T-helper 2 cell treated with Interferon-gamma antibody and Interleukin-4, amounts not matched to agents 5 μg/mL and 100 μg/mL, for 36 hours (primary cell): ENCODE data around the gene TRIM6.
"Not testable (repeated sequence)": the region's sequence is repeated elsewhere in the genome, so short reads cannot be mapped to it uniquely, and the experiment has no call there.

Experiments used
- DNase-seq: peaks from one replicate; pipeline ENCODE4 v3.0.0; 2021; ENCODE audit warnings: low spot score
- H3K27ac Mint-ChIP-seq: one replicate; pipeline ENCODE4 v1.8.0; 2021; ENCODE audit warnings: mild to moderate bottlenecking, mixed read lengths
- H3K27me3 Mint-ChIP-seq: one replicate; pipeline ENCODE4 v1.8.0; 2021; ENCODE audit warnings: low read depth, mixed read lengths
- H3K36me3 Mint-ChIP-seq: one replicate; pipeline ENCODE4 v1.8.0; 2021; ENCODE audit warnings: low read depth, mixed read lengths
- H3K4me1 Mint-ChIP-seq: one replicate; pipeline ENCODE4 v1.8.0; 2021; ENCODE audit warnings: low read depth, mixed read lengths
- H3K4me3 Mint-ChIP-seq: one replicate; pipeline ENCODE4 v1.8.0; 2022; ENCODE audit warnings: mild to moderate bottlenecking, moderate library complexity, mixed read lengths
- H3K9me3 Mint-ChIP-seq: one replicate; pipeline ENCODE4 v1.8.0; 2021; ENCODE audit warnings: mixed read lengths

Gene TRIM6

GRCh38 chr11:5589906-5590305, 6.5 kb upstream of the TRIM6 start:
- DNase-seq, H3K36me3 Mint-ChIP-seq, H3K27me3 Mint-ChIP-seq, H3K4me3 Mint-ChIP-seq, H3K4me1 Mint-ChIP-seq, H3K27ac Mint-ChIP-seq, H3K9me3 Mint-ChIP-seq: not testable (repeated sequence)

- no peaks in the 10 kb centered on the region for H3K27me3 Mint-ChIP-seq
- no peaks in the 10 kb centered on the region for H3K9me3 Mint-ChIP-seq
- DNase-seq = no peak
- no peak overlapping the region for H3K4me3 Mint-ChIP-seq
- H3K27ac Mint-ChIP-seq = no peak overlapping the region
- peaks cover 4% of the 10 kb centered on the region for H3K4me1 Mint-ChIP-seq
- no peaks in the 10 kb centered on the region for H3K36me3 Mint-ChIP-seq
Measured at GRCh38 chr11:5591613-5592012, 4.8 kb upstream of the TRIM6 start.

- no peaks in the 10 kb centered on the region for H3K36me3 Mint-ChIP-seq
- peaks cover 5% of the 10 kb centered on the region for H3K4me1 Mint-ChIP-seq
- H3K4me3 Mint-ChIP-seq = no peak overlapping the region
- H3K27ac Mint-ChIP-seq = no peak overlapping the region
- H3K9me3 Mint-ChIP-seq = no peaks in the 10 kb centered on the region
- peaks cover 2% of the 10 kb centered on the region for H3K27me3 Mint-ChIP-seq
- DNase-seq = no peak
Measured at GRCh38 chr11:5592615-5593014, 3.8 kb upstream of the TRIM6 start.

GRCh38 chr11:5593146-5593545, 3.3 kb upstream of the TRIM6 start:
- Mint-ChIP-seq H3K4me1 (peaks cover 5% of the 10 kb centered on the region), H3K27me3 (peaks cover 2% of the 10 kb centered on the region), H3K36me3 (no peaks in the 10 kb centered on the region), H3K9me3 (no peaks in the 10 kb centered on the region), H3K4me3 (no peak overlapping the region), H3K27ac (no peak overlapping the region)
- no peak for DNase-seq

- Mint-ChIP-seq H3K36me3 (no peaks in the 10 kb centered on the region), H3K4me3 (no peak overlapping the region), H3K27ac (no peak overlapping the region), H3K4me1 (peaks cover 3% of the 10 kb centered on the region), H3K9me3 (no peaks in the 10 kb centered on the region), H3K27me3 (peaks cover 2% of the 10 kb centered on the region)
- DNase-seq = no peak
Measured at GRCh38 chr11:5597953-5598352, 1.5 kb downstream of the TRIM6 start.

- Mint-ChIP-seq H3K4me3 (no peak overlapping the region), H3K36me3 (no peaks in the 10 kb centered on the region), H3K27ac (no peak overlapping the region), H3K27me3 (peaks cover 2% of the 10 kb centered on the region), H3K9me3 (no peaks in the 10 kb centered on the region), H3K4me1 (peaks cover 3% of the 10 kb centered on the region)
- peak; percentile 39 for DNase-seq
Measured at GRCh38 chr11:5600374-5600851, 4.0 kb downstream of the TRIM6 start.

- H3K27ac Mint-ChIP-seq, H3K27me3 Mint-ChIP-seq, DNase-seq, H3K36me3 Mint-ChIP-seq, H3K9me3 Mint-ChIP-seq, H3K4me1 Mint-ChIP-seq, H3K4me3 Mint-ChIP-seq: not testable (repeated sequence)
Measured at GRCh38 chr11:5602791-5603190, 6.4 kb downstream of the TRIM6 start.

- DNase-seq = no peak
- Mint-ChIP-seq H3K36me3 (no peaks in the 10 kb centered on the region), H3K27me3 (no peaks in the 10 kb centered on the region), H3K4me1 (no peaks in the 10 kb centered on the region), H3K27ac (no peak overlapping the region), H3K4me3 (no peak overlapping the region), H3K9me3 (no peaks in the 10 kb centered on the region)
Measured at GRCh38 chr11:5603326-5603725, 6.9 kb downstream of the TRIM6 start.

GRCh38 chr11:5604896-5605295, 8.5 kb downstream of the TRIM6 start:
- no peaks in the 10 kb centered on the region for H3K36me3 Mint-ChIP-seq
- H3K9me3 Mint-ChIP-seq = no peaks in the 10 kb centered on the region
- H3K27me3 Mint-ChIP-seq = no peaks in the 10 kb centered on the region
- H3K4me3 Mint-ChIP-seq = no peak overlapping the region
- no peak overlapping the region for H3K27ac Mint-ChIP-seq
- DNase-seq = no peak
- H3K4me1 Mint-ChIP-seq = no peaks in the 10 kb centered on the region

- peaks cover 4% of the 10 kb centered on the region for H3K4me1 Mint-ChIP-seq
- no peaks in the 10 kb centered on the region for H3K36me3 Mint-ChIP-seq
- no peaks in the 10 kb centered on the region for H3K27me3 Mint-ChIP-seq
- no peak overlapping the region for H3K27ac Mint-ChIP-seq
- no peak for DNase-seq
- no peak overlapping the region for H3K4me3 Mint-ChIP-seq
- H3K9me3 Mint-ChIP-seq = no peaks in the 10 kb centered on the region
Measured at GRCh38 chr11:5605849-5606248, 9.4 kb downstream of the TRIM6 start.

GRCh38 chr11:5608808-5609207, 12.4 kb downstream of the TRIM6 start:
- Mint-ChIP-seq H3K27ac (no peak overlapping the region), H3K27me3 (no peaks in the 10 kb centered on the region), H3K4me3 (no peak overlapping the region), H3K36me3 (no peaks in the 10 kb centered on the region), H3K4me1 (peaks cover 4% of the 10 kb centered on the region), H3K9me3 (no peaks in the 10 kb centered on the region)
- DNase-seq = no peak

GRCh38 chr11:5610446-5610845, 14.0 kb downstream of the TRIM6 start:
- Mint-ChIP-seq H3K36me3 (no peaks in the 10 kb centered on the region), H3K9me3 (no peaks in the 10 kb centered on the region), H3K27me3 (no peaks in the 10 kb centered on the region), H3K4me1 (peaks cover 4% of the 10 kb centered on the region), H3K4me3 (no peak overlapping the region), H3K27ac (no peak overlapping the region)
- DNase-seq = no peak

GRCh38 chr11:5611627-5612026, 15.2 kb downstream of the TRIM6 start:
- H3K27ac Mint-ChIP-seq = no peak overlapping the region
- peaks cover 4% of the 10 kb centered on the region for H3K4me1 Mint-ChIP-seq
- H3K9me3 Mint-ChIP-seq = no peaks in the 10 kb centered on the region
- no peaks in the 10 kb centered on the region for H3K27me3 Mint-ChIP-seq
- H3K4me3 Mint-ChIP-seq = no peak overlapping the region
- no peaks in the 10 kb centered on the region for H3K36me3 Mint-ChIP-seq
- DNase-seq = no peak

GRCh38 chr11:5618807-5619206, 22.4 kb downstream of the TRIM6 start:
- no peaks in the 10 kb centered on the region for H3K9me3 Mint-ChIP-seq
- H3K27ac Mint-ChIP-seq = no peak overlapping the region
- H3K4me3 Mint-ChIP-seq = no peak overlapping the region
- no peaks in the 10 kb centered on the region for H3K27me3 Mint-ChIP-seq
- H3K36me3 Mint-ChIP-seq = peaks cover 4% of the 10 kb centered on the region
- DNase-seq = no peak
- peaks cover 6% of the 10 kb centered on the region for H3K4me1 Mint-ChIP-seq

- DNase-seq = no peak
- Mint-ChIP-seq H3K27me3 (no peaks in the 10 kb centered on the region), H3K4me3 (no peak overlapping the region), H3K36me3 (peaks cover 4% of the 10 kb centered on the region), H3K9me3 (no peaks in the 10 kb centered on the region), H3K27ac (no peak overlapping the region), H3K4me1 (peaks cover 17% of the 10 kb centered on the region)
Measured at GRCh38 chr11:5620651-5621521, 24.4 kb downstream of the TRIM6 start.
